SK-N-SH (cell line): ENCODE results near the gene PARP14. TPM values are rescaled to one million over a fixed set of nuclear protein-coding genes. Genes with fewer than 3 reads are reported as not detected.

Source experiments
- CTCF ChIA-PET: fragments of 300-600, 350-600 bp; formaldehyde crosslinking; extraction: SDS; loops from one replicate; lab custom pipeline; 2021; lab: Yijun Ruan, JAX
- POLR2A ChIA-PET: fragments of 350-600 bp; sonication (Branson Sonifier 250); formaldehyde crosslinking; extraction: SDS; loops from one replicate; lab custom pipeline; 2020; ENCODE audit warnings: antibody characterized with exemption, inconsistent platforms; lab: Yijun Ruan, JAX
- DNase-seq: peaks from one replicate; pipeline ENCODE4 v3.0.0; 2012
- H2AFZ ChIP-seq: fragments of 200-600 bp; sonication (generic); 2 replicates; pipeline ENCODE4 v1.8.1; 2016; ENCODE audit warnings: antibody characterized with exemption, mild to moderate bottlenecking, low read depth
- H3F3A ChIP-seq: fragments of 200-600 bp; sonication (generic); replicated peaks from 2 replicates; pipeline ENCODE3; 2016; ENCODE audit warnings: antibody characterized with exemption, mild to moderate bottlenecking; ENCODE audit not compliant: insufficient read depth
- H3K27ac ChIP-seq, 2 experiments: fragments of 200-500 bp in 1 of 2; fragments of 200-600 bp in 1 of 2; sonication (Bioruptor generic) in 1 of 2; sonication (generic), shearing (Covaris generic) in 1 of 2; 2 replicates each; pipeline versions ENCODE4 v1.5.1 to v1.6.1; 2014 to 2016; ENCODE audit warnings: low read depth in 2 of 2, inconsistent platforms in 1 of 2, low read length in 1 of 2, mild to moderate bottlenecking in 1 of 2, mixed read lengths in 1 of 2
- H3K27me3 ChIP-seq: fragments of 200-600 bp; sonication (generic), shearing (Covaris generic); 2 replicates; pipeline ENCODE4 v1.6.1; 2016; ENCODE audit warnings: mixed run types; ENCODE audit not compliant: insufficient read depth
- H3K36me3 ChIP-seq, 2 experiments: fragments of 200-500 bp in 1 of 2; fragments of 200-600 bp in 1 of 2; sonication (Bioruptor generic) in 1 of 2; sonication (generic) in 1 of 2; replicated peaks in 1 of 2; 2 replicates each; pipeline versions ENCODE3 to v1.5.1; 2014 to 2016; ENCODE audit warnings: low read length in 1 of 2, mild to moderate bottlenecking in 1 of 2; ENCODE audit not compliant: insufficient read depth in 2 of 2, control insufficient read depth in 1 of 2
- H3K4me1 ChIP-seq, 2 experiments: fragments of 200-500 bp in 1 of 2; fragments of 200-600 bp in 1 of 2; sonication (Bioruptor generic) in 1 of 2; sonication (generic), shearing (Covaris generic) in 1 of 2; 2 replicates each; pipeline versions ENCODE4 v1.5.1 to v1.6.1; 2014 to 2016; ENCODE audit warnings: low read depth in 1 of 2, low read length in 1 of 2, mixed run types in 1 of 2; ENCODE audit not compliant: insufficient read depth in 2 of 2, control insufficient read depth in 1 of 2
- H3K4me2 ChIP-seq: fragments of 200-600 bp; sonication (generic), shearing (Covaris generic); 2 replicates; pipeline ENCODE4 v1.6.1; 2017; ENCODE audit warnings: mixed run types
- H3K4me3 ChIP-seq, 2 experiments: fragments of 200-500 bp in 1 of 2; fragments of 200-600 bp in 1 of 2; sonication (Bioruptor generic) in 1 of 2; sonication (generic), shearing (Covaris generic) in 1 of 2; 2 replicates each; pipeline versions ENCODE4 v1.5.1 to v1.8.1; 2014 to 2016; ENCODE audit warnings: low read depth in 2 of 2, inconsistent platforms in 1 of 2, low read length in 1 of 2, mild to moderate bottlenecking in 1 of 2, mixed read lengths in 1 of 2, moderate library complexity in 1 of 2
- H3K79me2 ChIP-seq: fragments of 200-600 bp; sonication (generic); 2 replicates; pipeline ENCODE4 v1.8.1; 2017; ENCODE audit warnings: mild to moderate bottlenecking; ENCODE audit not compliant: insufficient read depth
- H3K9ac ChIP-seq: fragments of 200-600 bp; sonication (generic); 2 replicates; pipeline ENCODE4 v1.6.1; 2017; ENCODE audit warnings: mixed run types
- H3K9me2 ChIP-seq: fragments of 200-600 bp; sonication (generic); 2 replicates; pipeline ENCODE4 v1.6.1; 2017; ENCODE audit warnings: mixed run types
- H3K9me3 ChIP-seq: fragments of 200-600 bp; sonication (generic); 2 replicates; pipeline ENCODE4 v1.6.1; 2017; ENCODE audit warnings: mixed run types, mild to moderate bottlenecking, moderate library complexity
- H4K20me1 ChIP-seq: fragments of 200-600 bp; sonication (generic); 2 replicates; pipeline ENCODE4 v1.6.1; 2017; ENCODE audit warnings: mild to moderate bottlenecking, mixed run types; ENCODE audit not compliant: insufficient read depth
- CTCF ChIP-seq: fragments of 200-600 bp; sonication (generic); IDR thresholded peaks from 2 replicates; pipeline ENCODE4 v1.6.1; 2017; ENCODE audit warnings: antibody characterized with exemption, mild to moderate bottlenecking, moderate library complexity
- EP300 ChIP-seq, 2 experiments: IDR thresholded peaks; 2 replicates each; pipeline versions ENCODE4 v1.4.0 to v1.6.1; 2012; ENCODE audit warnings: borderline replicate concordance in 1 of 2, low read depth in 1 of 2, low read length in 1 of 2
- FOXJ3 ChIP-seq: sonication (generic); formaldehyde crosslinking; IDR thresholded peaks from 2 replicates; pipeline ENCODE4 v1.5.1; 2020; ENCODE audit warnings: mild to moderate bottlenecking, missing genetic modification reagents
- FOXM1 ChIP-seq: IDR thresholded peaks from 2 replicates; pipeline ENCODE4 v1.4.0; 2012; ENCODE audit warnings: low read depth, mild to moderate bottlenecking
- GABPA ChIP-seq: IDR thresholded peaks from 2 replicates; pipeline ENCODE4 v1.4.0; 2012; ENCODE audit warnings: low read depth, mild to moderate bottlenecking
- GATA2 ChIP-seq: sonication (generic); formaldehyde crosslinking; IDR thresholded peaks from 2 replicates; pipeline ENCODE4 v1.5.0; 2020; ENCODE audit warnings: mild to moderate bottlenecking, missing genetic modification reagents
- JUND ChIP-seq: IDR thresholded peaks from 2 replicates; pipeline ENCODE4 v1.4.0; 2012
- MXI1 ChIP-seq: IDR thresholded peaks from 2 replicates; pipeline ENCODE4 v1.6.1; 2012; ENCODE audit warnings: mild to moderate bottlenecking, low read depth, low read length, improper control_type of control experiment
- NFIC ChIP-seq: IDR thresholded peaks from 2 replicates; pipeline ENCODE4 v1.4.0; 2012; ENCODE audit warnings: borderline replicate concordance
- POLR2AphosphoS5 ChIP-seq: IDR thresholded peaks from 2 replicates; pipeline ENCODE4 v1.6.1; 2012; ENCODE audit warnings: low read depth, low read length
- RAD21 ChIP-seq: IDR thresholded peaks from 2 replicates; pipeline ENCODE4 v1.6.1; 2012; ENCODE audit warnings: mild to moderate bottlenecking, low read length
- RFX5 ChIP-seq: IDR thresholded peaks from 2 replicates; pipeline ENCODE4 v1.6.1; 2012; ENCODE audit warnings: mild to moderate bottlenecking, improper control_type of control experiment, low read length
- SMC3 ChIP-seq: IDR thresholded peaks from 2 replicates; pipeline ENCODE4 v1.6.1; 2012; ENCODE audit warnings: low read depth, low read length, improper control_type of control experiment
- TAF1 ChIP-seq: IDR thresholded peaks from 2 replicates; pipeline ENCODE4 v1.6.1; 2012; ENCODE audit warnings: low read depth, mild to moderate bottlenecking, low read length, moderate library complexity, borderline replicate concordance
- USF1 ChIP-seq: IDR thresholded peaks from 2 replicates; pipeline ENCODE4 v1.4.0; 2012; ENCODE audit warnings: low read depth, borderline replicate concordance
- YY1 ChIP-seq: IDR thresholded peaks from 2 replicates; pipeline ENCODE4 v1.4.0; 2012; ENCODE audit warnings: low read depth, mild to moderate bottlenecking
- WGBS: methylation state at CpG from one replicate; pipeline ENCODE4 v1.1.6; 2017; ENCODE audit warnings: low lambda C conversion rate; 5-methylcytosine and 5-hydroxymethylcytosine counted together
- polyA plus RNA-seq, 3 experiments: library from polyadenylated mRNA; depleted of rRNA; stranded (reverse); fragments of >200 nt; gene quantifications; 2 replicates each; pipeline ENCODE4 v1.2.3, GENCODE V29; 2012

PARP14 gene
- polyA plus RNA-seq, 1 of the 3 experiments (the other 2 are of a cell fraction): 9.2 TPM

- Histone ChIP-seq H3K4me3 (no peak overlapping the region), H3K4me2 (no peak overlapping the region), H3K9me2 (no peaks in the 10 kb centered on the region), H3K36me3 (peaks cover 7 to 17% of the 10 kb centered on the region in 2 experiments), H3K27me3 (no peaks in the 10 kb centered on the region), H3F3A (peaks cover 3% of the 10 kb centered on the region), H3K9me3 (no peaks in the 10 kb centered on the region), H3K79me2 (no peaks in the 10 kb centered on the region), H2AFZ (no peak overlapping the region), H3K4me1 (no peaks in the 10 kb centered on the region), H3K9ac (no peak overlapping the region), H3K27ac (no peak overlapping the region), H4K20me1 (no peaks in the 10 kb centered on the region)
- ChIA-PET CTCF (no interaction called here), POLR2A (no interaction called here)
- TF ChIP-seq YY1 (no peak), MXI1 (no peak), FOXM1 (no peak), GATA2 (CRISPR knock-in tag) (no peak), JUND (no peak), NFIC (no peak), POLR2AphosphoS5 (no peak), USF1 (no peak), FOXJ3 (CRISPR knock-in tag) (no peak), RFX5 (no peak), TAF1 (no peak)
- 91% methylated on average over 1 of the region's 1 CpG for WGBS
- no peak for DNase-seq
Measured at GRCh38 chr3:122748347-122748746, 67.7 kb downstream of the PARP14 start.

- WGBS: 70% methylated on average over 5 of the region's 5 CpGs
- Histone ChIP-seq H4K20me1 (no peaks in the 10 kb centered on the region), H3K9me3 (no peaks in the 10 kb centered on the region), H3K36me3 (peaks cover 16 to 36% of the 10 kb centered on the region in 2 experiments), H3F3A (peaks cover 4% of the 10 kb centered on the region), H3K9ac (no peak overlapping the region), H2AFZ (no peak overlapping the region), H3K79me2 (no peaks in the 10 kb centered on the region), H3K27me3 (no peaks in the 10 kb centered on the region), H3K4me3 (peak overlapping the region in 1 of 2 experiments; percentile 4; a peak in 1 of 4 replicates), H3K27ac (no peak overlapping the region), H3K9me2 (no peaks in the 10 kb centered on the region), H3K4me1 (no peaks in the 10 kb centered on the region), H3K4me2 (no peak overlapping the region)
- DNase-seq: peak; percentile 30
- no peak for TF ChIP-seq FOXJ3 (CRISPR knock-in tag)
- TF ChIP-seq SMC3: peak; percentile 44
- no peak for TF ChIP-seq GABPA
- no peak for TF ChIP-seq EP300 (IDR thresholded peaks at IDR 0.05; ENCODE audit: borderline replicate concordance in 1 of 2, low read depth in 1 of 2, low read length in 1 of 2)
- TF ChIP-seq RAD21: peak; percentile 64
- peak; percentile 71 for TF ChIP-seq CTCF
- ChIA-PET POLR2A (no interaction called here), CTCF (interaction anchor here (0.6 to 1.7 kb wide), 13 partner anchors 9 to 362 kb away, joined by 3 to 6 read pairs (median 3); partner anchors contain the start of gene HSPBAP1)
Measured at GRCh38 chr3:122754929-122755328, 74.3 kb downstream of the PARP14 start.
